HuH-7.5 (cell line): ENCODE results near the gene MAN1A1.
A peak's percentile ranks its signal among the peaks of the same experiment; 100 is the strongest.
"Not testable (repeated sequence)": the region's sequence is repeated elsewhere in the genome, so short reads cannot be mapped to it uniquely, and the experiment has no call there.

Experiments
- DNase-seq: peaks from one replicate; pipeline ENCODE4 v3.0.0; 2011; ENCODE audit warnings: low spot score

The MAN1A1 gene

GRCh38 chr6:119170447-119171087 lies 179.0 kb downstream of the MAN1A1 start:
- no peak for DNase-seq

- no peak for DNase-seq
Measured at GRCh38 chr6:119170103-119170446, 179.5 kb downstream of the MAN1A1 start.

GRCh38 chr6:119169355-119169754 lies 180.2 kb downstream of the MAN1A1 start:
- not testable (repeated sequence) for DNase-seq

- no peak for DNase-seq
Measured at GRCh38 chr6:119166024-119166784, 183.4 kb downstream of the MAN1A1 start.

- DNase-seq, result no peak
Measured at GRCh38 chr6:119163006-119163405, 186.6 kb downstream of the MAN1A1 start.

GRCh38 chr6:119162134-119162775 lies 187.3 kb downstream of the MAN1A1 start:
- DNase-seq, result no peak

GRCh38 chr6:119161438-119161837 lies 188.1 kb downstream of the MAN1A1 start:
- DNase-seq, result no peak

- no peak for DNase-seq
Measured at GRCh38 chr6:119160911-119161310, 188.7 kb downstream of the MAN1A1 start.

- no peak for DNase-seq
Measured at GRCh38 chr6:119158057-119158848, 191.3 kb downstream of the MAN1A1 start.

- DNase-seq, result no peak
Measured at GRCh38 chr6:119157506-119157815, 192.1 kb downstream of the MAN1A1 start.

GRCh38 chr6:119156757-119157505 lies 192.6 kb downstream of the MAN1A1 start:
- no peak for DNase-seq

- DNase-seq, result not testable (repeated sequence)
Measured at GRCh38 chr6:119156082-119156481, 193.5 kb downstream of the MAN1A1 start.

- no peak for DNase-seq
Measured at GRCh38 chr6:119152187-119152586, 197.4 kb downstream of the MAN1A1 start.

- DNase-seq, result no peak
Measured at GRCh38 chr6:119148825-119149525, 200.6 kb downstream of the MAN1A1 start.

- DNase-seq, result peak; percentile 63
Measured at GRCh38 chr6:119148098-119148824, 201.3 kb downstream of the MAN1A1 start.

GRCh38 chr6:119147101-119148053 lies 202.2 kb downstream of the MAN1A1 start:
- peak; percentile 34 for DNase-seq

- no peak for DNase-seq
Measured at GRCh38 chr6:119145111-119145510, 204.4 kb downstream of the MAN1A1 start.

- DNase-seq, result no peak
Measured at GRCh38 chr6:119142637-119143036, 206.9 kb downstream of the MAN1A1 start.

GRCh38 chr6:119142041-119142440 lies 207.5 kb downstream of the MAN1A1 start:
- no peak for DNase-seq
